NCI-H524 (cell line): ENCODE measurements around the gene RARRES2.
A peak's percentile ranks its signal among the peaks of the same experiment; 100 is the strongest.

Source experiments
- DNase-seq, 2 experiments: peaks; one replicate each; lab custom pipeline; 2025; lab: John Stamatoyannopoulos, UW

Gene RARRES2

GRCh38 chr7:150361807-150362621 is 20.6 kb upstream of the RARRES2 start:
- no peak for DNase-seq

- no peak for DNase-seq
Observed at GRCh38 chr7:150361402-150361801, 20.0 kb upstream of the RARRES2 start.

GRCh38 chr7:150360363-150361058 is 19.1 kb upstream of the RARRES2 start:
- no peak for DNase-seq

- no peak for DNase-seq
Observed at GRCh38 chr7:150359622-150360362, 18.4 kb upstream of the RARRES2 start.

GRCh38 chr7:150358988-150359621 is 17.7 kb upstream of the RARRES2 start:
- DNase-seq, result no peak

GRCh38 chr7:150358433-150358832 is 17.0 kb upstream of the RARRES2 start:
- no peak for DNase-seq

- DNase-seq, result no peak
Observed at GRCh38 chr7:150357771-150358427, 16.5 kb upstream of the RARRES2 start.

GRCh38 chr7:150357270-150357669 is 15.8 kb upstream of the RARRES2 start:
- peak; percentile 85 to 95 for DNase-seq

GRCh38 chr7:150356265-150356897 is 15.0 kb upstream of the RARRES2 start:
- DNase-seq, result peak in 1 of 2 experiments; percentile 42

GRCh38 chr7:150355666-150356059 is 14.2 kb upstream of the RARRES2 start:
- no peak for DNase-seq

- DNase-seq, result no peak
Observed at GRCh38 chr7:150351587-150352194, 10.3 kb upstream of the RARRES2 start.

GRCh38 chr7:150346922-150347321 is 5.5 kb upstream of the RARRES2 start:
- DNase-seq, result no peak

- no peak for DNase-seq
Observed at GRCh38 chr7:150345012-150345411, 3.6 kb upstream of the RARRES2 start.

GRCh38 chr7:150344299-150344698 is 2.9 kb upstream of the RARRES2 start:
- no peak for DNase-seq

- no peak for DNase-seq
Observed at GRCh38 chr7:150343225-150343624, 1.8 kb upstream of the RARRES2 start.

GRCh38 chr7:150342121-150342408 is 636 bp upstream of the RARRES2 start:
- no peak for DNase-seq

GRCh38 chr7:150340875-150341262 is 560 bp downstream of the RARRES2 start:
- DNase-seq, result no peak

GRCh38 chr7:150340024-150340749 is 1.2 kb downstream of the RARRES2 start:
- no peak for DNase-seq

- DNase-seq, result no peak
Observed at GRCh38 chr7:150339409-150339809, 2.0 kb downstream of the RARRES2 start.

- DNase-seq, result no peak
Observed at GRCh38 chr7:150338166-150338829, 3.1 kb downstream of the RARRES2 start.
